HG03469 (cell line): ENCODE measurements around the gene CKAP2L.
"Not testable (repeated sequence)": the region's sequence is repeated elsewhere in the genome, so short reads cannot be mapped to it uniquely, and the experiment has no call there.

Experiments
- ATAC-seq: cut with Tn5 transposase; IDR thresholded peaks from one replicate; pipeline ENCODE4 v1.9.1; 2021; ENCODE audit warnings: mild to moderate bottlenecking, moderate library complexity, moderate number of reproducible peaks; ENCODE audit not compliant: unreplicated experiment

The CKAP2L gene

GRCh38 chr2:112726487-112727190, 37.8 kb downstream of the CKAP2L start:
- peak; percentile 62 for ATAC-seq

- ATAC-seq, result no peak
Observed at GRCh38 chr2:112725545-112726457, 38.6 kb downstream of the CKAP2L start.

- no peak for ATAC-seq
Observed at GRCh38 chr2:112724591-112725525, 39.6 kb downstream of the CKAP2L start.

GRCh38 chr2:112723995-112724394, 40.4 kb downstream of the CKAP2L start:
- ATAC-seq, result no peak

GRCh38 chr2:112723547-112723940, 40.9 kb downstream of the CKAP2L start:
- ATAC-seq, result no peak

GRCh38 chr2:112722816-112723546, 41.4 kb downstream of the CKAP2L start:
- no peak for ATAC-seq

GRCh38 chr2:112721819-112722522, 42.4 kb downstream of the CKAP2L start:
- no peak for ATAC-seq

- ATAC-seq, result no peak
Observed at GRCh38 chr2:112720785-112721184, 43.6 kb downstream of the CKAP2L start, which contains the start of gene NT5DC4. Gene NT5DC4 (plus strand): TSS chr2:112721020. CDS start chr2:112721080, 60 bp downstream.

GRCh38 chr2:112718863-112719370, 45.5 kb downstream of the CKAP2L start:
- no peak for ATAC-seq

GRCh38 chr2:112716826-112717352, 47.5 kb downstream of the CKAP2L start:
- not testable (repeated sequence) for ATAC-seq

- not testable (repeated sequence) for ATAC-seq
Observed at GRCh38 chr2:112716094-112716493, 48.3 kb downstream of the CKAP2L start.

- no peak for ATAC-seq
Observed at GRCh38 chr2:112714836-112715631, 49.4 kb downstream of the CKAP2L start.

- ATAC-seq, result no peak
Observed at GRCh38 chr2:112714331-112714730, 50.1 kb downstream of the CKAP2L start.

GRCh38 chr2:112713926-112714325, 50.5 kb downstream of the CKAP2L start:
- ATAC-seq, result no peak

GRCh38 chr2:112713585-112713925, 50.9 kb downstream of the CKAP2L start:
- ATAC-seq, result no peak

GRCh38 chr2:112712903-112713584, 51.4 kb downstream of the CKAP2L start:
- no peak for ATAC-seq

- ATAC-seq, result no peak
Observed at GRCh38 chr2:112712465-112712864, 51.9 kb downstream of the CKAP2L start.
